ENCODE data around the gene ZBTB21.

GRCh38 chr21:41985662-41986416, 24.3 kb downstream of the ZBTB21 start:
- TF ChIP-seq CTCF (IDR thresholded peaks at IDR 0.05) (no peak), POLR2A (IDR thresholded peaks at IDR 0.05; ENCODE audit: low read depth) (no peak)

All from esophagus muscularis mucosa (tissue), 3 donors.